BE2C (cell line): ENCODE data around the gene SCRT2.

ENCODE experiments used
- DNase-seq: peaks from one replicate; pipeline ENCODE4 v3.0.0-alpha.2; 2020
- H3K27me3 ChIP-seq: fragments of 250-450 bp; sonication (Bioruptor Pico); 2 replicates; pipeline ENCODE4 v1.5.1; 2020; ENCODE audit warnings: mild to moderate bottlenecking
- H3K36me3 ChIP-seq: fragments of 250-450 bp; sonication (Bioruptor Pico); 2 replicates; pipeline ENCODE4 v1.5.1; 2020; ENCODE audit warnings: mild to moderate bottlenecking
- H3K4me1 ChIP-seq: fragments of 250-450 bp; sonication (Bioruptor Pico); 2 replicates; pipeline ENCODE4 v1.5.1; 2020
- H3K4me3 ChIP-seq: 2 replicates; pipeline ENCODE4 v1.5.1; 2011; ENCODE audit warnings: low read depth, low read length
- H3K9me3 ChIP-seq: fragments of 250-450 bp; sonication (Bioruptor Pico); 2 replicates; pipeline ENCODE4 v1.5.1; 2020
- TF ChIP-seq, protein P1 (sequence below): IDR thresholded peaks from 2 replicates; pipeline ENCODE4 v1.5.1; 2012; ENCODE audit warnings: mild to moderate bottlenecking, low read depth, low read length

Gene SCRT2

DNA sequence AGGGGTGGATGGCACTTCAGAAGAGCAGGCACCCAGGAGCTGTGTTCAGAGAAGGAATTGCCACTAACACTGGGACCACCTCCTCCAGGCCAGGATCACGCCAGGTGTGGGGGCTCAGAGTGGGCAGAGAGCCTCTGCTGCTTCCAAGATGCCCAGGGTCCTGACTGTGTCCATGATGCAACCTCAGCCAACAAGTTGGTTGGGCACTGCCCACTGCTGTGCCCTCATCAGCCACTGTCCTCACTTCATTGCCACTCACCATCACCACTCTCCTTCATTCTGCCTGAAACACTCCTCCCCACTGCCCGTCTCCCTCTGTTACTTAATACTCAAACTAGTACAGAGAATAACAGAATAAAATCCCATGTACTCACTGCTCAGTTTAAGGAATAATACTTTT lies 49.0 kb downstream of the SCRT2 start:
- DNase-seq = no peak
- Histone ChIP-seq H3K9me3 (no peaks in the 10 kb centered on the region), H3K36me3 (no peaks in the 10 kb centered on the region), H3K4me3 (no peak overlapping the region), H3K27me3 (no peaks in the 10 kb centered on the region), H3K4me1 (no peaks in the 10 kb centered on the region)
- TF ChIP-seq, protein P1, sequence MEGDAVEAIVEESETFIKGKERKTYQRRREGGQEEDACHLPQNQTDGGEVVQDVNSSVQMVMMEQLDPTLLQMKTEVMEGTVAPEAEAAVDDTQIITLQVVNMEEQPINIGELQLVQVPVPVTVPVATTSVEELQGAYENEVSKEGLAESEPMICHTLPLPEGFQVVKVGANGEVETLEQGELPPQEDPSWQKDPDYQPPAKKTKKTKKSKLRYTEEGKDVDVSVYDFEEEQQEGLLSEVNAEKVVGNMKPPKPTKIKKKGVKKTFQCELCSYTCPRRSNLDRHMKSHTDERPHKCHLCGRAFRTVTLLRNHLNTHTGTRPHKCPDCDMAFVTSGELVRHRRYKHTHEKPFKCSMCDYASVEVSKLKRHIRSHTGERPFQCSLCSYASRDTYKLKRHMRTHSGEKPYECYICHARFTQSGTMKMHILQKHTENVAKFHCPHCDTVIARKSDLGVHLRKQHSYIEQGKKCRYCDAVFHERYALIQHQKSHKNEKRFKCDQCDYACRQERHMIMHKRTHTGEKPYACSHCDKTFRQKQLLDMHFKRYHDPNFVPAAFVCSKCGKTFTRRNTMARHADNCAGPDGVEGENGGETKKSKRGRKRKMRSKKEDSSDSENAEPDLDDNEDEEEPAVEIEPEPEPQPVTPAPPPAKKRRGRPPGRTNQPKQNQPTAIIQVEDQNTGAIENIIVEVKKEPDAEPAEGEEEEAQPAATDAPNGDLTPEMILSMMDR = no peak

DNA sequence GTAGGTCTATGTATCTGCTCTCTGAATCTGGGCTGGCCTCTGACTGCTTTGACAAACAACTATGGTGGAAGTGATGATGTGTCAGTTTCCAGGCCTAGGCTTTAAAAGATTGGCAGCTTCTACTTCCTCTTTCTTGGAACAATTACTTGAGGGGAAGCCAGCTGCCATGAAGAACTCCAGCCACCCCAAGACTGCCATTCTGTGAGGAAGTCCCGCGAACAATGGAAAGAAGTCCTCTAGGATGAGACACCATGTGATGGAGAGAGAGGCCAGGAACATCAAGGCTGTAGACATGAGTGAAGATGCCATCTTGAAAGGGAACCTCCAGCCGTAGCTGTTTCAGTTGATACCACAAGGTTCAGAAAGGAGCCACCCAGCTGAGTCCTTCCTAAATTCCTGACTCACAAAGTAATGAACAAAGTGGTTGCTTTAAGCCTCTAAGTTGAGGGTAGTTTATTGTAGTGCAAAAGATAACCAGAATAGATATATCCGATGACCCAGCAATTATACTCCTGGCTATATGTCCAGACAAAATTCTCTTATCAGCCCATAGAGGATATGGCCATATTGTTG lies 50.2 kb downstream of the SCRT2 start:
- no peaks in the 10 kb centered on the region for H3K9me3 ChIP-seq
- no peaks in the 10 kb centered on the region for H3K27me3 ChIP-seq
- H3K4me1 ChIP-seq = no peaks in the 10 kb centered on the region
- H3K4me3 ChIP-seq = no peak overlapping the region
- H3K36me3 ChIP-seq = no peaks in the 10 kb centered on the region
- TF ChIP-seq, protein P1 = no peak
- DNase-seq = no peak

DNA sequence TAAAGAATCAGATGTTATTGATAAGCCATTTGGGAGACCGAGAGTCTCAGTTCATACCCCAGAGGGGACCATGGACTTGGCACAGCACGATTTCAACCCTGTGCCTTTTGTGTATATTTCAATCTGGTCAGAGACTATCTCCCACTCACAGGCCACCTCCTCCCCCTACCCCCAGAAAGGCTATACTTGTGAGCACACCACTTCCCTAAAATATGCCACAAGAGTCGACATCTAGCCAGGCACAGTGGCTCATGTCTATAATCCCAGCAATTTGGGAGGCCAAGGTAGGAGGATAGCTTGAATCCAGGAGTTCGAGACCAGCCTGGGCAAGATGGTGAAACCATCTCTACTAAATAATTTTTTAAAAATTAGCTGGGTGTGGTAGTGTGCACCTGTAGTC lies 51.9 kb downstream of the SCRT2 start:
- TF ChIP-seq, protein P1 = no peak
- Histone ChIP-seq H3K9me3 (no peaks in the 10 kb centered on the region), H3K36me3 (no peaks in the 10 kb centered on the region), H3K4me3 (no peak overlapping the region), H3K4me1 (no peaks in the 10 kb centered on the region), H3K27me3 (no peaks in the 10 kb centered on the region)
- DNase-seq = no peak

DNA sequence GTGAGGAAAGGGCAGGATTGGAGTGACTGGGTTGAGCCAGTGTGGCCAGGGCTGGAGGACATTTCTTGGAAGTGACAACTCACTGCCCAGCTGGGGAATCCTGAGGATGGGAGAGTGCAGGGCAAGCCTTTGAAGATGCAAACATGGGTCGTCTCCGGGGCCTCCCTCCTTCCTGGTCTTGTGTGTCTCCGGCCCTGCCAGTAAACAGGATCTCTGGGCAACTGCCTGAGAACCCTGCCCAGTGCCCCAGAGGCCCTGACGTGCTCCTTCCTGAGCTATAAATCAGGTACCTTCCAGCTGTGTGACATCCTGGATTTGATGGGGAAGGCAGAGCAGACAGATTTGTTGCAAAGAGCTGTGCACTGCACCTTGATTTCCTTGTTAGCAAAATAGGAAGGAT lies 52.6 kb downstream of the SCRT2 start:
- TF ChIP-seq, protein P1 = no peak
- H3K4me3 ChIP-seq = no peak overlapping the region

DNA sequence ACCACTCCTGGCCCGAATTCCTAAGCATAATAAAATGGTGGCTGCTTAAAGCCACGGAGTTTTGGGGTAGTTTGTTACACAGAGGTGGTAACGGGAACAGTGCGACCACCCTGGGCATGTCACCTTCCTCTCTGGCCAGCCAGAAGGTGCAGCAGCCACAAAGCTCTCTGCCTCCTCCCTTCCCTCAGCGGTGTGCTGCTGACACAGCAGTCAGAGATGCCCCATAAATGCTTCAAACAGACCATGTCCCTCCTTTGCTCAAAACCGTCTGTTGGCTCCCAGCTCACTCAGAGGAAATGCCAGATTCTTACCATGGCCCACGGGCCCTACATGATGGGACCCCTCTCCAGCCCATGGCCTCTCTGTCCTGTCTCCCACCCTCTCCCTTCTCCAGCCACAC lies 53.4 kb downstream of the SCRT2 start:
- no peak for DNase-seq
- no peaks in the 10 kb centered on the region for H3K9me3 ChIP-seq
- no peaks in the 10 kb centered on the region for H3K36me3 ChIP-seq
- TF ChIP-seq, protein P1 = no peak
- H3K4me3 ChIP-seq = no peak overlapping the region
- no peaks in the 10 kb centered on the region for H3K27me3 ChIP-seq
- no peaks in the 10 kb centered on the region for H3K4me1 ChIP-seq

More for the DNA sequence above, 52.6 kb downstream of the SCRT2 start:
- Histone ChIP-seq H3K4me1 (no peaks in the 10 kb centered on the region), H3K9me3 (no peaks in the 10 kb centered on the region), H3K36me3 (no peaks in the 10 kb centered on the region), H3K27me3 (no peaks in the 10 kb centered on the region)
- DNase-seq = no peak

DNA sequence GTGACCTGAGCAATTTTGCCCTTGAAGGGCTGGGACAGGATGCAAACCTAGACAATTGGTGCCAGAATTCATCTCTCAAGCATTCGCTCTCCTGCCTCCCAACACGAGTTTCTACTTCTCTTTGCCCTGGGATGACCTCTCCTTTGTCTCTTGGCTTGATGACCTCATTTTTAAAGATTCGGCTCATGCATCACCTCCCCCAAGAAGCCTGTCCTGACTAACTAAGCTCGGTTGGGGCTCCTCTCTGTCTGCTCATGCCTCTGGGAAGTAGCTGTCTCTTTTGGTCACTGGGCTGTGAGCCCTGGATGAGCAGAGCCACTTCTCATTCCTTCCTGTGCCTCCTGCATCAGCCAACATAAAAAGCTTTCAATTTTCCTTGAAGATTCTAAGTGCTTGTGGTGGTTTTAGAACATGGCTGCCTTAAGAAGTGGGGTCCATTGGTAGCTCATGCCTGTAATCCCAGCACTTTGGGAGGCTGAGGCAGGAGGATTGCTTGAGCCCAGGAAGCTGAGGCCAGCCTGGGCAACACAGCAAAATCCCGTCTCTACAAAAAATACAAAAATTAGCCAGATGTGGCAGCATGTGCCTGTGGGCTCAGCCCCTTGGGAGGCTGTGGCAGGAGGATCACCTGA lies 54.4 kb downstream of the SCRT2 start:
- TF ChIP-seq, protein P1 = no peak
- Histone ChIP-seq H3K9me3 (no peaks in the 10 kb centered on the region), H3K4me3 (no peak overlapping the region), H3K36me3 (no peaks in the 10 kb centered on the region), H3K4me1 (no peaks in the 10 kb centered on the region), H3K27me3 (no peaks in the 10 kb centered on the region)
- no peak for DNase-seq
